Measurements from ENCODE around the gene KLHDC3.
"Not testable (repeated sequence)": the region's sequence is repeated elsewhere in the genome, so short reads cannot be mapped to it uniquely, and the experiment has no call there.

The KLHDC3 gene

GRCh38 chr6:43026365-43026764 is 12.3 kb downstream of the KLHDC3 start:
- no peak overlapping the region for H3K4me3 Mint-ChIP-seq
- peaks cover 13% of the 10 kb centered on the region for H3K4me1 Mint-ChIP-seq
- H3K36me3 Mint-ChIP-seq = peaks cover 24% of the 10 kb centered on the region
- ATAC-seq (ENCODE audit: low read depth) (no peak), DNase-seq (ENCODE audit: low spot score in 2 of 2) (no peak)
- H3K9me3 Mint-ChIP-seq = no peaks in the 10 kb centered on the region
- H3K27me3 Mint-ChIP-seq = no peaks in the 10 kb centered on the region
- H3K27ac Mint-ChIP-seq = no peak overlapping the region

GRCh38 chr6:43029120-43029519 is 15.1 kb downstream of the KLHDC3 start:
- H3K36me3 Mint-ChIP-seq = peaks cover 30% of the 10 kb centered on the region
- H3K4me3 Mint-ChIP-seq = no peak overlapping the region
- no peak for ATAC-seq (ENCODE audit: low read depth)
- H3K27me3 Mint-ChIP-seq = no peaks in the 10 kb centered on the region
- H3K27ac Mint-ChIP-seq = no peak overlapping the region
- H3K4me1 Mint-ChIP-seq = peaks cover 9% of the 10 kb centered on the region
- no peak for DNase-seq (ENCODE audit: low spot score in 2 of 2)
- no peaks in the 10 kb centered on the region for H3K9me3 Mint-ChIP-seq

- Mint-ChIP-seq H3K9me3 (no peaks in the 10 kb centered on the region), H3K36me3 (peaks cover 21% of the 10 kb centered on the region), H3K4me1 (peaks cover 5% of the 10 kb centered on the region), H3K27ac (no peak overlapping the region), H3K27me3 (no peaks in the 10 kb centered on the region), H3K4me3 (no peak overlapping the region)
- no peak for DNase-seq (ENCODE audit: low spot score in 2 of 2)
- no peak for ATAC-seq (ENCODE audit: low read depth)
These were observed 18.3 kb downstream of the KLHDC3 start for GRCh38 chr6:43032326-43032725.

- no peak for ATAC-seq (ENCODE audit: low read depth)
- H3K27ac Mint-ChIP-seq = peak overlapping the region; percentile 56
- no peak overlapping the region for H3K4me3 Mint-ChIP-seq
- H3K36me3 Mint-ChIP-seq = peaks cover 21% of the 10 kb centered on the region
- no peaks in the 10 kb centered on the region for H3K9me3 Mint-ChIP-seq
- H3K27me3 Mint-ChIP-seq = no peaks in the 10 kb centered on the region
- H3K4me1 Mint-ChIP-seq = peaks cover 2% of the 10 kb centered on the region
- DNase-seq (ENCODE audit: low spot score in 2 of 2) = no peak
These were observed 19.6 kb downstream of the KLHDC3 start for GRCh38 chr6:43033496-43034189.

- Mint-ChIP-seq H3K4me1 (peaks cover 2% of the 10 kb centered on the region), H3K36me3 (peaks cover 20% of the 10 kb centered on the region), H3K27me3 (no peaks in the 10 kb centered on the region), H3K4me3 (no peak overlapping the region), H3K9me3 (no peaks in the 10 kb centered on the region), H3K27ac (peak overlapping the region; percentile 56)
- DNase-seq (ENCODE audit: low spot score in 2 of 2) = no peak
- ATAC-seq (ENCODE audit: low read depth) = no peak
These were observed 20.1 kb downstream of the KLHDC3 start for GRCh38 chr6:43034190-43034525.

- H3K36me3 Mint-ChIP-seq = peaks cover 23% of the 10 kb centered on the region
- ATAC-seq (ENCODE audit: low read depth) = no peak
- H3K27ac Mint-ChIP-seq = no peak overlapping the region
- no peak for DNase-seq (ENCODE audit: low spot score in 2 of 2)
- H3K27me3 Mint-ChIP-seq = no peaks in the 10 kb centered on the region
- no peak overlapping the region for H3K4me3 Mint-ChIP-seq
- H3K4me1 Mint-ChIP-seq = peaks cover 2% of the 10 kb centered on the region
- H3K9me3 Mint-ChIP-seq = no peaks in the 10 kb centered on the region
These were observed 21.6 kb downstream of the KLHDC3 start for GRCh38 chr6:43035495-43036194.

- Mint-ChIP-seq H3K36me3 (peaks cover 25% of the 10 kb centered on the region), H3K4me1 (peaks cover 2% of the 10 kb centered on the region), H3K27ac (no peak overlapping the region), H3K4me3 (no peak overlapping the region), H3K9me3 (no peaks in the 10 kb centered on the region), H3K27me3 (no peaks in the 10 kb centered on the region)
- DNase-seq (ENCODE audit: low spot score in 2 of 2) = no peak
- no peak for ATAC-seq (ENCODE audit: low read depth)
These were observed 22.7 kb downstream of the KLHDC3 start for GRCh38 chr6:43036712-43037111.

- no peak for ATAC-seq (ENCODE audit: low read depth)
- no peak for DNase-seq (ENCODE audit: low spot score in 2 of 2)
- no peaks in the 10 kb centered on the region for H3K27me3 Mint-ChIP-seq
- no peaks in the 10 kb centered on the region for H3K9me3 Mint-ChIP-seq
- H3K27ac Mint-ChIP-seq = peak overlapping the region; percentile 19
- no peak overlapping the region for H3K4me3 Mint-ChIP-seq
- H3K36me3 Mint-ChIP-seq = peaks cover 23% of the 10 kb centered on the region
- H3K4me1 Mint-ChIP-seq = peaks cover 2% of the 10 kb centered on the region
These were observed 23.1 kb downstream of the KLHDC3 start for GRCh38 chr6:43037197-43037596.

GRCh38 chr6:43037706-43038105 is 23.7 kb downstream of the KLHDC3 start:
- Mint-ChIP-seq H3K27me3 (no peaks in the 10 kb centered on the region), H3K4me1 (peaks cover 2% of the 10 kb centered on the region), H3K27ac (peak overlapping the region; percentile 19), H3K4me3 (no peak overlapping the region), H3K36me3 (peaks cover 25% of the 10 kb centered on the region), H3K9me3 (no peaks in the 10 kb centered on the region)
- no peak for ATAC-seq (ENCODE audit: low read depth)
- DNase-seq (ENCODE audit: low spot score in 2 of 2) = no peak

- DNase-seq (ENCODE audit: low spot score in 2 of 2) = no peak
- Mint-ChIP-seq H3K9me3 (no peaks in the 10 kb centered on the region), H3K36me3 (peaks cover 27% of the 10 kb centered on the region), H3K27me3 (no peaks in the 10 kb centered on the region), H3K4me1 (peaks cover 2% of the 10 kb centered on the region), H3K27ac (no peak overlapping the region), H3K4me3 (no peak overlapping the region)
- ATAC-seq (ENCODE audit: low read depth) = no peak
These were observed 24.7 kb downstream of the KLHDC3 start for GRCh38 chr6:43038727-43039126.

- no peak for DNase-seq (ENCODE audit: low spot score in 2 of 2)
- Mint-ChIP-seq H3K9me3 (no peaks in the 10 kb centered on the region), H3K27ac (no peak overlapping the region), H3K4me3 (no peak overlapping the region), H3K4me1 (peaks cover 2% of the 10 kb centered on the region), H3K36me3 (peaks cover 26% of the 10 kb centered on the region), H3K27me3 (no peaks in the 10 kb centered on the region)
- no peak for ATAC-seq (ENCODE audit: low read depth)
These were observed 26.7 kb downstream of the KLHDC3 start for GRCh38 chr6:43040542-43041257.

- H3K4me3 Mint-ChIP-seq; ATAC-seq (ENCODE audit: low read depth); H3K27me3 Mint-ChIP-seq; DNase-seq (ENCODE audit: low spot score in 2 of 2); H3K9me3 Mint-ChIP-seq; H3K27ac Mint-ChIP-seq; H3K4me1 Mint-ChIP-seq: not testable (repeated sequence)
- peaks cover 27% of the 10 kb centered on the region for H3K36me3 Mint-ChIP-seq
These were observed 27.4 kb downstream of the KLHDC3 start for GRCh38 chr6:43041475-43041874.

GRCh38 chr6:43043310-43043709 is 29.3 kb downstream of the KLHDC3 start:
- Mint-ChIP-seq H3K4me3 (no peak overlapping the region), H3K4me1 (no peaks in the 10 kb centered on the region), H3K27me3 (no peaks in the 10 kb centered on the region), H3K9me3 (no peaks in the 10 kb centered on the region), H3K36me3 (peaks cover 25% of the 10 kb centered on the region), H3K27ac (no peak overlapping the region)
- ATAC-seq (ENCODE audit: low read depth) = no peak
- no peak for DNase-seq (ENCODE audit: low spot score in 2 of 2)

GRCh38 chr6:43045371-43045930 is 31.4 kb downstream of the KLHDC3 start:
- Mint-ChIP-seq H3K36me3 (peaks cover 28% of the 10 kb centered on the region), H3K27ac (no peak overlapping the region), H3K27me3 (no peaks in the 10 kb centered on the region), H3K4me1 (peaks cover under 1% of the 10 kb centered on the region), H3K4me3 (no peak overlapping the region), H3K9me3 (no peaks in the 10 kb centered on the region)
- DNase-seq (ENCODE audit: low spot score in 2 of 2) (no peak), ATAC-seq (ENCODE audit: low read depth) (no peak)
